Rectal smooth muscle tissue (tissue), 1 donor: ENCODE results near the gene DNTTIP2.
A peak's percentile ranks its signal among the peaks of the same experiment; 100 is the strongest.
"Not testable (repeated sequence)": the region's sequence is repeated elsewhere in the genome, so short reads cannot be mapped to it uniquely, and the experiment has no call there.

ENCODE experiments used
- H3K27ac ChIP-seq: one replicate; pipeline ENCODE4 v1.7.0; 2013; ENCODE audit warnings: low read depth, low read length, inconsistent platforms
- H3K27me3 ChIP-seq: one replicate; pipeline ENCODE4 v1.7.0; 2013; ENCODE audit warnings: low read length; ENCODE audit not compliant: control insufficient read depth, insufficient read depth
- H3K36me3 ChIP-seq: one replicate; pipeline ENCODE4 v1.7.0; 2013; ENCODE audit warnings: low read length; ENCODE audit not compliant: control insufficient read depth, insufficient read depth
- H3K4me1 ChIP-seq: one replicate; pipeline ENCODE4 v1.7.0; 2013; ENCODE audit warnings: low read length; ENCODE audit not compliant: control insufficient read depth, insufficient read depth
- H3K4me3 ChIP-seq: one replicate; pipeline ENCODE4 v1.7.0; 2013; ENCODE audit warnings: low read length
- H3K9ac ChIP-seq: one replicate; pipeline ENCODE4 v1.7.0; 2013; ENCODE audit warnings: low read length

The DNTTIP2 gene

DNA sequence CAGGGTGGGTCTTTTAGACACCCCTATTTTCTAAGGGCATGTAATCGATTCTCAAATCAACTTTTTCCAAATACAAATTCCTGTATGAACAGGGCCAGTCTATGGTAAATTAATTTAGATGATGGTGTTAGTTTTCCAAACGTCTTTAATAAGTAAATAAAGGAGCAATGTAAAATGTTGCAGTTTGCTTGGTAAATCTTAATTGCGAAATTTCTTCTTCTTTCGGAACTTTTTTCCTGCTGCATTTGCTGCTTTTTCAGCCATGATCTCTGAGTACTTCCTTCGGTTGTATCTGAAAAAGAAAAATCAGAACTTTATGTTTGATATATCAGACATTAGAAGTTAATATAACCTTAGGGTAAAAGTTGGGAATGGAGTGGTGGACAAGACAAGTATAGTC lies 9.4 kb downstream of the DNTTIP2 start:
- peaks cover 30% of the 10 kb centered on the region for H3K36me3 ChIP-seq

GRCh38 chr1:93868492-93868891 lies 10.5 kb downstream of the DNTTIP2 start:
- peaks cover 22% of the 10 kb centered on the region for H3K36me3 ChIP-seq
- H3K9ac ChIP-seq, H3K27ac ChIP-seq: not testable (repeated sequence)

More for the DNA sequence above, 9.4 kb downstream of the DNTTIP2 start:
- no peak overlapping the region for H3K4me3 ChIP-seq
- H3K27ac ChIP-seq, result no peak overlapping the region
- H3K9ac ChIP-seq, result no peak overlapping the region
- no peaks in the 10 kb centered on the region for H3K27me3 ChIP-seq
- no peaks in the 10 kb centered on the region for H3K4me1 ChIP-seq

GRCh38 chr1:93865253-93865652 lies 13.8 kb downstream of the DNTTIP2 start:
- Histone ChIP-seq H3K4me1 (no peaks in the 10 kb centered on the region), H3K36me3 (peaks cover 8% of the 10 kb centered on the region), H3K4me3 (no peak overlapping the region), H3K27ac (no peak overlapping the region), H3K27me3 (no peaks in the 10 kb centered on the region), H3K9ac (no peak overlapping the region)

More at GRCh38 chr1:93868492-93868891, 10.5 kb downstream of the DNTTIP2 start:
- not testable (repeated sequence) for H3K27me3 ChIP-seq, H3K4me3 ChIP-seq, H3K4me1 ChIP-seq

- Histone ChIP-seq H3K9ac (no peak overlapping the region), H3K36me3 (peaks cover 5% of the 10 kb centered on the region), H3K27me3 (no peaks in the 10 kb centered on the region), H3K4me3 (no peak overlapping the region), H3K27ac (no peak overlapping the region), H3K4me1 (no peaks in the 10 kb centered on the region)
Measured at GRCh38 chr1:93864175-93864574, 14.8 kb downstream of the DNTTIP2 start.

- H3K36me3 ChIP-seq, H3K27me3 ChIP-seq, H3K9ac ChIP-seq, H3K4me3 ChIP-seq, H3K27ac ChIP-seq, H3K4me1 ChIP-seq: not testable (repeated sequence)
Measured at GRCh38 chr1:93857653-93858052, 21.4 kb downstream of the DNTTIP2 start.

GRCh38 chr1:93855983-93856382 lies 23.0 kb downstream of the DNTTIP2 start:
- H3K9ac ChIP-seq, H3K27ac ChIP-seq, H3K36me3 ChIP-seq, H3K4me3 ChIP-seq, H3K4me1 ChIP-seq, H3K27me3 ChIP-seq: not testable (repeated sequence)

GRCh38 chr1:93853940-93854339 lies 25.1 kb downstream of the DNTTIP2 start:
- Histone ChIP-seq H3K9ac (no peak overlapping the region), H3K4me3 (no peak overlapping the region), H3K36me3 (no peaks in the 10 kb centered on the region), H3K27ac (no peak overlapping the region), H3K27me3 (no peaks in the 10 kb centered on the region), H3K4me1 (no peaks in the 10 kb centered on the region)

- Histone ChIP-seq H3K9ac (no peak overlapping the region), H3K27ac (no peak overlapping the region), H3K4me3 (no peak overlapping the region), H3K27me3 (no peaks in the 10 kb centered on the region), H3K36me3 (no peaks in the 10 kb centered on the region), H3K4me1 (peaks cover 7% of the 10 kb centered on the region)
Measured at GRCh38 chr1:93851878-93852277, 27.1 kb downstream of the DNTTIP2 start.

GRCh38 chr1:93851327-93851712 lies 27.7 kb downstream of the DNTTIP2 start:
- H3K9ac ChIP-seq, result no peak overlapping the region

DNA sequence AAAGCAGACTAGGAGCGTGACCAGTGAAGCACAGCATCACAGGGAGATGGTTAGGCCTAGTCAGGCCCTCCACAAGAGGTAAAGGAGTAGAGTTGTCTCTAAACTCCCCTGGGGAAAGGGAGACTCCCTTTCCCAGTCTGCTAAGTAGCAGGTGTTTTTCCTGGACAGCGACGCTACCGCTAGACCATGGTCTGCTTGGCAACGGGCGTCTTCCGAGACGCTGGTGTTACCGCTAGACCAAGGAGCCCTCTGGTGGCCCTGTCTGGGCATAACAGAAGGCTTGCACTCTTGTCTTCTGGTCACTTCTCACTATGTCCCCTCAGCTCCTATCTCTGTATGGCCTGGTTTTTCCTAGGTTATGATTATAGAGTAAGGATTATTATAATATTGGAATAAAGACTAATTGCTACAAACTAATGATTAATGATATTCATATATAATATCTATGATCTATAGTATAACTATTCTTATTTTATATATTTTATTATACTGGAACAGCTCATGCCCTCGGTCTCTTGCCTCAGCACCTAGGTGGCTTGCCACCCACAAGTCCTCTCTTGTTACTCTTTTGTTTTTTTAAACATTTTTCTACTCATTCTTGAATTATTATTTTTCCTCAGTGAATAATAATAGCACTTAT lies 28.2 kb downstream of the DNTTIP2 start:
- H3K9ac ChIP-seq, H3K4me1 ChIP-seq, H3K27ac ChIP-seq, H3K36me3 ChIP-seq, H3K27me3 ChIP-seq: not testable (repeated sequence)
- peak overlapping the region; percentile 3 for H3K4me3 ChIP-seq

More at GRCh38 chr1:93851327-93851712, 27.7 kb downstream of the DNTTIP2 start:
- Histone ChIP-seq H3K4me3 (no peak overlapping the region), H3K4me1 (peaks cover 7% of the 10 kb centered on the region), H3K27ac (no peak overlapping the region), H3K36me3 (no peaks in the 10 kb centered on the region), H3K27me3 (no peaks in the 10 kb centered on the region)

DNA sequence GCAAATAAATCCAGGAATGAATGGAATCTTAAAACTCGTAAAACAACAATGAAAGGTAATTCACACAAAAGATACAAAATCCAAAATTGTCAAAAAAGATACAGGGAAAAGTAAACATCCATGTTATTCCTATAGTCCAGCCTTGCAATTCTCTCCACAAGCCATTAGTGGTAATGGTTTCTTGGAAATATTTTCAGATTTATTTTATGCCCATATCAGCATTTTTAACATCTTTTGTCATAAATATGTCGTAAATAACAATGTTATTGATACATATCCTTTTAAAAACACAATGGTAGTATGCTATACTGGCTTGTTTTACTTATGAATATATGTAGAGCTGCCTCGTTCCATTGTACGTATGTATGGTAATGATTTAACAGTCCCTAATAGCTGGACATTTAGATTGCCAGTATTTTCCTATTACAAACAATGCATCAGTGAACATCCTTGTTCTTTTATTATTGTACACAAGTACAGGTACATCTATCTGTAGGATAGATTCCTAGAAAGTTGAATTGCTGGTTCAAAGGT lies 30.6 kb downstream of the DNTTIP2 start:
- Histone ChIP-seq H3K27me3 (no peaks in the 10 kb centered on the region), H3K27ac (peak overlapping the region; percentile 96), H3K4me3 (peak overlapping the region; percentile 96), H3K36me3 (no peaks in the 10 kb centered on the region), H3K9ac (peak overlapping the region; percentile 87), H3K4me1 (peaks cover 14% of the 10 kb centered on the region)

- peak overlapping the region; percentile 96 for H3K27ac ChIP-seq
- H3K36me3 ChIP-seq, result no peaks in the 10 kb centered on the region
- peak overlapping the region; percentile 95 for H3K9ac ChIP-seq
- peaks cover 14% of the 10 kb centered on the region for H3K4me1 ChIP-seq
- H3K4me3 ChIP-seq, result peak overlapping the region; percentile 96
- no peaks in the 10 kb centered on the region for H3K27me3 ChIP-seq
Measured at GRCh38 chr1:93847811-93848288, 31.2 kb downstream of the DNTTIP2 start.
